ENCODE results near the gene ZNF438. TPM values are rescaled to one million over a fixed set of nuclear protein-coding genes. Genes with fewer than 3 reads are reported as not detected.

ZNF438 gene
- total and polyA plus RNA-seq, 2 of the 4 experiments (the other 2 are of a cell fraction): 1.8 to 2.9 TPM

- H3K18ac ChIP-seq (ENCODE audit: low read depth, low read length): no peak overlapping the region
- no peak overlapping the region for H4K8ac ChIP-seq (ENCODE audit: low read depth in 2 of 2, low read length in 2 of 2)
- CTCF ChIA-PET: no interaction called here
- WGBS, 2 experiments (ENCODE audit: extremely low coverage in 2 of 2, insufficient read length in 1 of 2): no CpG with 5 or more reads among the region's 1 CpG
- H2BK120ac ChIP-seq (ENCODE audit: low read depth, low read length): no peak overlapping the region
- no peak overlapping the region for H2BK5ac ChIP-seq (ENCODE audit: low read depth, low read length, poor library complexity, severe bottlenecking)
- H3K4ac ChIP-seq (ENCODE audit: low read depth, low read length): no peak overlapping the region
- intact Hi-C loops (cut with micrococcal nuclease): no loop called here
- no peaks in the 10 kb centered on the region for H3K27me3 ChIP-seq (ENCODE audit: control insufficient read depth, insufficient read depth, low read length)
- H3K9me3 ChIP-seq (ENCODE audit: control insufficient read depth, insufficient read depth, low read length): no peaks in the 10 kb centered on the region
- POLR2A ChIA-PET (ENCODE audit: unreplicated experiment): no interaction called here
- no peaks in the 10 kb centered on the region for H3K4me1 ChIP-seq (ENCODE audit: control insufficient read depth, insufficient read depth, low read length)
- no peaks in the 10 kb centered on the region for H3K9me1 ChIP-seq (ENCODE audit: insufficient read depth, low read length)
- no peaks in the 10 kb centered on the region for H4K20me1 ChIP-seq (ENCODE audit: insufficient read depth, low read length)
- no peak overlapping the region for H2BK20ac ChIP-seq (ENCODE audit: low read depth, low read length)
- no peak overlapping the region for H3K27ac ChIP-seq (ENCODE audit: insufficient read depth, low read length)
- ATAC-seq (ENCODE audit: low read depth) (no peak), DNase-seq (peak; percentile 14)
- dilution Hi-C loops (cut with HindIII; ENCODE audit: low sequenced_read_pairs, unreplicated experiment): no loop called here
- H3K4me3 ChIP-seq (ENCODE audit: insufficient read depth, low read depth, low read length): no peak overlapping the region
- H3K4me2 ChIP-seq (ENCODE audit: low read depth, low read length): no peak overlapping the region
- H3K9ac ChIP-seq (ENCODE audit: low read depth, low read length): no peak overlapping the region
- in situ Hi-C loops (cut with MboI; ENCODE audit: low sequenced_read_pairs): no loop called here
- no peak overlapping the region for H2AK5ac ChIP-seq (ENCODE audit: low read depth, low read length)
- no TSS peak for BruUV-seq (replicated peaks)
- H2AFZ ChIP-seq (replicated peaks; ENCODE audit: low read length, poor library complexity): no peak overlapping the region
- no peak overlapping the region for H3K56ac ChIP-seq (ENCODE audit: extremely low read depth, insufficient read depth, low read length)
- H2AK9ac ChIP-seq (replicated peaks; ENCODE audit: low read depth, low read length, poor library complexity): no peak overlapping the region
- H3K14ac ChIP-seq (replicated peaks; ENCODE audit: low read depth, low read length): no peak overlapping the region
- no peak overlapping the region for H4K91ac ChIP-seq (ENCODE audit: insufficient read depth, low read depth, low read length)
- no peak overlapping the region for H4K5ac ChIP-seq (ENCODE audit: low read depth, low read length)
- peak; percentile 41; the same call in 1 of the 2 replicates for TF ChIP-seq CEBPB (IDR thresholded peaks at IDR 0.05; ENCODE audit: low read depth, low read length)
- no peak for TF ChIP-seq RCOR1 (IDR thresholded peaks at IDR 0.05; ENCODE audit: insufficient replicate concordance, low read length)
- H2BK15ac ChIP-seq (ENCODE audit: low read depth, low read length): no peak overlapping the region
- no peaks in the 10 kb centered on the region for H3K79me1 ChIP-seq (ENCODE audit: low read depth in 1 of 2, low read length in 2 of 2)
- no peak overlapping the region for H3K23ac ChIP-seq (ENCODE audit: low read depth, low read length)
- H3K36me3 ChIP-seq (ENCODE audit: control insufficient read depth, insufficient read depth, low read length): no peaks in the 10 kb centered on the region
These were observed 113.9 kb downstream of the ZNF438 start for GRCh38 chr10:30917789-30918188.
